Activated CD4-positive, alpha-beta T cell treated with anti-CD3 and anti-CD28 coated beads for 36 hours (primary cell): ENCODE measurements around the gene INVS. TPM values are rescaled to one million over a fixed set of nuclear protein-coding genes. Genes with fewer than 3 reads are reported as not detected.

ENCODE experiments used
- ATAC-seq: fragments of 200-7000 bp; cut with Tn5 transposase; one replicate; pipeline ENCODE4 v1.10.0; 2021; ENCODE audit warnings: mild to moderate bottlenecking, moderate library complexity
- CTCF ChIA-PET: fragments of 350-600 bp; sonication (Branson Sonifier 250); formaldehyde crosslinking; loops from one replicate; lab custom pipeline; 2021; ENCODE audit warnings: antibody characterized with exemption; lab: Charles Lee
- POLR2A ChIA-PET: fragments of 350-600 bp; sonication (Branson Sonifier 250); formaldehyde crosslinking; loops from one replicate; lab custom pipeline; 2021; ENCODE audit warnings: antibody characterized with exemption, inconsistent platforms; lab: Charles Lee
- DNase-seq: peaks from one replicate; pipeline ENCODE4 v3.0.0-alpha.2; 2020
- H3K27ac Mint-ChIP-seq: one replicate; pipeline ENCODE4 v1.8.0; 2021; ENCODE audit warnings: mixed read lengths
- H3K27me3 Mint-ChIP-seq: one replicate; pipeline ENCODE4 v1.8.0; 2021; ENCODE audit warnings: mixed read lengths
- H3K36me3 Mint-ChIP-seq: one replicate; pipeline ENCODE4 v1.8.0; 2021; ENCODE audit warnings: low read depth, mixed read lengths
- H3K4me1 Mint-ChIP-seq: one replicate; pipeline ENCODE4 v1.8.0; 2021; ENCODE audit warnings: mixed read lengths
- H3K4me3 Mint-ChIP-seq: one replicate; pipeline ENCODE4 v1.8.0; 2021; ENCODE audit warnings: mild to moderate bottlenecking, moderate library complexity, mixed read lengths
- H3K9me3 Mint-ChIP-seq: one replicate; pipeline ENCODE4 v1.8.0; 2021; ENCODE audit warnings: low read depth, mixed read lengths
- intact Hi-C, 2 experiments: fragments of 100-400 bp; cut with DNase I in 1 of 2; cut with micrococcal nuclease in 1 of 2; formaldehyde crosslinking; loops; one replicate each; pipeline versions ENCODE4 v1.14.2 to v1.15.1; 2022 to 2024; cut with DNase I, micrococcal nuclease
- total RNA-seq, 2 experiments: library from RNA; stranded (reverse); gene quantifications; one replicate each; pipeline ENCODE4 v1.2.3, GENCODE V29; 2021

Gene INVS
- total RNA-seq, 2 experiments from 2014 or later: 14.1 to 19.3 TPM

GRCh38 chr9:100277166-100277979 lies 178.3 kb downstream of the INVS start:
- peaks cover 3% of the 10 kb centered on the region for H3K4me1 Mint-ChIP-seq
- H3K4me3 Mint-ChIP-seq: no peak overlapping the region
- no peak for DNase-seq
- peaks cover 38% of the 10 kb centered on the region for H3K36me3 Mint-ChIP-seq
- ChIA-PET CTCF (interaction anchor here (0.6 to 1.2 kb wide), 3 partner anchors 129 to 1269 kb away, joined by 3 read pairs; no protein-coding TSS in a partner anchor), POLR2A (no interaction called here)
- no peaks in the 10 kb centered on the region for H3K27me3 Mint-ChIP-seq
- intact Hi-C loops: no loop called here
- ATAC-seq: no peak
- no peak overlapping the region for H3K27ac Mint-ChIP-seq
- H3K9me3 Mint-ChIP-seq: no peaks in the 10 kb centered on the region

DNA sequence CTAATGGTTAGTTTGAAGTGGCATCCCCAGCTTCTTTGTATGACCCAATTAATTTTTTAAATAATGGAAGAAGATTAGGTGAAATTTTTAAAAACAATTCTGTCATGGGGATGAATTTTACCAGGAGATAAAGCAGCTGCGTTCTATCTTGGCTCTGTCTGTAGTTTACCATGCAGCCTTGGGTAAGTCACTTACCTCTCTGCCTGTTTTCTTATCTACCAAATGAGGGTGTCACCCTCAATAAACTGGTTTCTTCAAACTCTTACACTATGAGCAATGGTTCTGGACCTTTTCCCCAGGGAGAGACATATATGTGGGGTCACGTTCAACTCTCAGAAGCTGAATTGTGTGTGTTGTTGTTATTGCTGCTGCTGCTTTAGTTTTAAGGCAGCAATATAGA lies 182.0 kb downstream of the INVS start:
- Mint-ChIP-seq H3K4me3 (no peak overlapping the region), H3K27ac (no peak overlapping the region)
- intact Hi-C loops: no loop called here

DNA sequence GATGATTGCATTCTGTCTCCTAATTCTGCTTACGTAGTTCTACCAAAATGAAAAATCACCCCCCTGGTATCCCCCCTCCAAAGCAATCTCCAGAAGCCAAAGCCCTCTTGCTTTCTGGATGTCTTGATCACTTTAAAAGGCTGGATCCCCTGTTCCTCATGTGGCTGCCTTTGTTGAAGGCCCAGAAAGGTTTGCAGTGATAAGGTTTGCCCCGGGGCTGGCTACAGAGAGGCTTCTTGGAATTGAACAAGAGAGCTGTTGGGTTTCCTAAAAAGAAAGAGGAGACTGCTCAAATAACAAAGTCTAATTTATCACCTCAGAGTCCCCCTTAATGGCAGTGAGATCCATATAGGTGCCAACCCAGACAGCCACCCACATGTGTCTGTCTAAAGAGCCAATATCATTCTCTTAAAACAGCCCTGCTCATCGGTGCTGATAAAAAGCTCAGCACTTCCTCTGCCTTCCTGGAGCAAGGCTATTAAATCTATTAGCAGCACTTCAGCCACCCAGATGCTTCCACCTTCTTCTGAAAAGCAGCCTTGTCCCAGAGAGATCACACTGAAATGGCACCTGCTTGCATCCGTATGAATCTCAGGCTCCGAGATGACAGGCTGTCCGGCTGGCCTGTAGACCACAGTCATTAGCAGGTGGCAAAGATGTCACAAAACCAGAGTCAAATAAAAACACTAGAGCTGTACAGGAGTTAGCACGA lies 182.8 kb downstream of the INVS start:
- POLR2A ChIA-PET: interaction anchor here (0.6 kb wide), 1 partner anchor 30 kb away, joined by 6 read pairs; no protein-coding TSS in a partner anchor
- intact Hi-C loops: no loop called here
- peaks cover 1% of the 10 kb centered on the region for H3K4me1 Mint-ChIP-seq
- no peaks in the 10 kb centered on the region for H3K27me3 Mint-ChIP-seq
- peaks cover 47% of the 10 kb centered on the region for H3K36me3 Mint-ChIP-seq
- H3K9me3 Mint-ChIP-seq: peaks cover 8% of the 10 kb centered on the region
- CTCF ChIA-PET: no interaction called here
- H3K4me3 Mint-ChIP-seq: no peak overlapping the region
- DNase-seq (no peak), ATAC-seq (no peak)
- no peak overlapping the region for H3K27ac Mint-ChIP-seq

More for the DNA sequence above, 182.0 kb downstream of the INVS start:
- CTCF ChIA-PET: interaction anchor here (0.6 to 1.2 kb wide), 3 partner anchors 10 to 215 kb away, joined by 3 to 5 read pairs (median 4); no protein-coding TSS in a partner anchor
- Mint-ChIP-seq H3K27me3 (no peaks in the 10 kb centered on the region), H3K9me3 (peaks cover 6% of the 10 kb centered on the region), H3K4me1 (peaks cover 3% of the 10 kb centered on the region), H3K36me3 (peaks cover 47% of the 10 kb centered on the region)
- no peak for DNase-seq
- ATAC-seq: no peak
- POLR2A ChIA-PET: no interaction called here

DNA sequence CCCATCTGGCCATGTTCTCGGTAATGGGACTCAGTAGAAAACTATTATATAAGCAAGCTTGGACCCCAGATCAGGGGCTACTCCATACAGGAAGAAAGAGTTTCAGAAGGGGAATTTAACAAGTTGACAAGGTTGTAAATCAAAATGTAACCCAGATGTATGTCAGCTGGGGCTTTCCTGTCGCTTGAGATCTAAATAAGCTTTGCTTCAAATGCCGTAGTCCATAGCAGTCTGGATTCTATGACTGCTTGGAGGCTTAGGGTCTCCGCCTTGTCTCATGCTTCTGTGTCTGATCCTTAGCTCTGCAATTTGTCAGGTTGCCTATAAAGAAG lies 183.3 kb downstream of the INVS start:
- POLR2A ChIA-PET: interaction anchor here (0.6 kb wide), 1 partner anchor 31 kb away, joined by 6 read pairs; no protein-coding TSS in a partner anchor
- Mint-ChIP-seq H3K36me3 (peaks cover 48% of the 10 kb centered on the region), H3K9me3 (peaks cover 8% of the 10 kb centered on the region), H3K27ac (no peak overlapping the region), H3K4me3 (no peak overlapping the region), H3K4me1 (no peaks in the 10 kb centered on the region), H3K27me3 (no peaks in the 10 kb centered on the region)
- CTCF ChIA-PET: no interaction called here
- intact Hi-C loops: no loop called here
- no peak for ATAC-seq
- no peak for DNase-seq

DNA sequence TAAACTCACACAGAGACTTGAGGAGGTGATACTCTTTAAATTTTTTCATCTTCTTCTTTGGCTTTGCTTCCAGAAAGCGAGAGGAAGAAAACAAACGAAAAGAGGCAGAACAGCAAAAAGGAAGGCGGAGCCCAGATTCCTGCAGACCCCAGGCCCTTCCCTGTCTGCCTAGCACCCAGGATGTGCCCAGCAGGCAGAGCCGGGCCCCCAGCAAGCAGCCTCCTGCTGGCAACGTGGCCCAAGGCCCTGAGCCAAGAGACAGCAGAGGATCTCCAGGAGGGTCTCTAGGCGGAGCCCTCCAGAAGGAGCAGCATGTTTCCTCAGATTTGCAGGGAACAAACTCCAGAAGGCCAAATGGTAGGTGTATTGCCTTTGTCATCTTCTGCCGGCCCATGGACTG lies 185.2 kb downstream of the INVS start:
- H3K4me3 Mint-ChIP-seq: no peak overlapping the region
- ChIA-PET CTCF (no interaction called here), POLR2A (no interaction called here)
- ATAC-seq (no peak), DNase-seq (no peak)
- H3K36me3 Mint-ChIP-seq: peaks cover 54% of the 10 kb centered on the region
- intact Hi-C loops: no loop called here
- no peaks in the 10 kb centered on the region for H3K4me1 Mint-ChIP-seq
- H3K27ac Mint-ChIP-seq: no peak overlapping the region
- H3K27me3 Mint-ChIP-seq: no peaks in the 10 kb centered on the region
- peaks cover 12% of the 10 kb centered on the region for H3K9me3 Mint-ChIP-seq

GRCh38 chr9:100285080-100285479 lies 186.0 kb downstream of the INVS start:
- no peak overlapping the region for H3K27ac Mint-ChIP-seq
- no peaks in the 10 kb centered on the region for H3K4me1 Mint-ChIP-seq
- intact Hi-C loops: no loop called here
- peaks cover 12% of the 10 kb centered on the region for H3K9me3 Mint-ChIP-seq
- ChIA-PET POLR2A (no interaction called here), CTCF (no interaction called here)
- H3K36me3 Mint-ChIP-seq: peaks cover 62% of the 10 kb centered on the region
- H3K27me3 Mint-ChIP-seq: no peaks in the 10 kb centered on the region
- ATAC-seq: no peak
- no peak overlapping the region for H3K4me3 Mint-ChIP-seq
- DNase-seq: no peak

DNA sequence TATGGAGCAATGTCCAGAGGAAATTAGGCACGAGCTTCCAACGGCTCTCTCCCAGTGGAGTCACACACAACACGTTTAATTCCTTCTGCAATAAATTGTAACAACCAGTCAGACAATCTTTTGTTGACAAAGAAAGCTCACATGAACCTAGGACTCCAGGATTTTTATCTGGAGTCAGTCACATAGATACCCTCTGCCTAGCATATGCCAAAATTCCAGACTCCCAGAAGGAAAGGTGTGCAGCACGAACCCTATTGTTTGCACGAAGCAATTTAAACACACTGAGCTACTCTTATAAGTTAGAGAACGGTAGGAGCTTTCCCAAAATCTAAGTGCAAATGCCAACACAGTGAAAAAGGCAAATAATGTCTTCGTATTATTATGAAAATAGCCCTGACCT lies 186.6 kb downstream of the INVS start:
- Mint-ChIP-seq H3K36me3 (peaks cover 62% of the 10 kb centered on the region), H3K27ac (no peak overlapping the region), H3K27me3 (no peaks in the 10 kb centered on the region), H3K9me3 (peaks cover 12% of the 10 kb centered on the region), H3K4me1 (no peaks in the 10 kb centered on the region), H3K4me3 (no peak overlapping the region)
- ATAC-seq (no peak), DNase-seq (no peak)
- CTCF ChIA-PET: no interaction called here
- POLR2A ChIA-PET: no interaction called here
- intact Hi-C loops: no loop called here

- DNase-seq (no peak), ATAC-seq (no peak)
- Mint-ChIP-seq H3K27me3 (no peaks in the 10 kb centered on the region), H3K4me3 (no peak overlapping the region), H3K36me3 (peaks cover 62% of the 10 kb centered on the region), H3K4me1 (no peaks in the 10 kb centered on the region), H3K9me3 (peaks cover 12% of the 10 kb centered on the region), H3K27ac (no peak overlapping the region)
- ChIA-PET POLR2A (no interaction called here), CTCF (no interaction called here)
- intact Hi-C loops: no loop called here
Measured at GRCh38 chr9:100286257-100286656, 187.2 kb downstream of the INVS start.

- Mint-ChIP-seq H3K27me3 (no peaks in the 10 kb centered on the region), H3K27ac (no peak overlapping the region), H3K36me3 (peaks cover 62% of the 10 kb centered on the region), H3K9me3 (peaks cover 12% of the 10 kb centered on the region), H3K4me1 (no peaks in the 10 kb centered on the region), H3K4me3 (no peak overlapping the region)
- ChIA-PET CTCF (no interaction called here), POLR2A (no interaction called here)
- ATAC-seq (no peak), DNase-seq (no peak)
- intact Hi-C loops: no loop called here
Measured at GRCh38 chr9:100287186-100287585, 188.1 kb downstream of the INVS start.

DNA sequence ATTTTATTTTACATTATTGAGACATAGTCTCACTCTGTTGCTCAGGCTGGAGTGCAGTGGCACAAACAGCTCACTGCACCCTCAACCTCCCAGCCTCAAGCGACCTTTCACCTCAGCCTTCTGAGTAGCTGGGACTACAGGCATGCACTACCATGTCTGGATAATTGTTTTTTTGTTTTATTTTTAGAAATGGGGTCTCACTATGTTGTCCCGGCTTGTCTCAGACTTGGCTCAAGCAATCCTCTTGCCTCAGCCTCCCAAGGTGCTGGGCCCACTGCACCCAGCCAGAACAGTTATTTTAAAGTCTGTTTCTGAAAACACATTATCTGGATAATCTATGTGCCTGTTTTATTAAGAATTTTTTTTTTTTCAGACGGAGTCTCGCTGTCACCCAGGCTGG lies 191.7 kb downstream of the INVS start:
- POLR2A ChIA-PET: no interaction called here
- ATAC-seq: no peak
- H3K4me3 Mint-ChIP-seq: no peak overlapping the region

DNA sequence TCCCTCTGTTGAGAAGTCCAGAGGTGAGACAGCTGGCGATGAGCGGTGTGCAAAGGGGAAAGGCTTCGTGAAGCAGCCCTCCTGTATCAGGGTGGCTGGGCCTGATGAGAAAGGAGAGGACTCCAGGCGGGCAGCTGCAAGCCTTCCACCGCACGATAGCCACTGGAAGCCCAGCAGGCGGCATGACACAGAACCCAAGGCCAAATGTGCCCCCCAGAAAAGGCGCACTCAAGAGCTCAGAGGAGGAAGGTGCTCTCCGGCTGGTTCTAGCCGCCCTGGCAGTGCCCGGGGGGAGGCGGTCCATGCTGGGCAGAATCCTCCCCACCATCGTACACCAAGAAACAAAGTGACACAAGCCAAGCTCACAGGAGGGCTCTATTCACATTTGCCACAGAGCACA lies 193.4 kb downstream of the INVS start:
- ATAC-seq (no peak), DNase-seq (no peak)
- CTCF ChIA-PET: no interaction called here
- H3K4me1 Mint-ChIP-seq: no peaks in the 10 kb centered on the region
- H3K36me3 Mint-ChIP-seq: peaks cover 34% of the 10 kb centered on the region
- no peak overlapping the region for H3K4me3 Mint-ChIP-seq
- POLR2A ChIA-PET: no interaction called here
- H3K27me3 Mint-ChIP-seq: no peaks in the 10 kb centered on the region
- intact Hi-C loops: no loop called here
- H3K9me3 Mint-ChIP-seq: peaks cover 4% of the 10 kb centered on the region
- H3K27ac Mint-ChIP-seq: no peak overlapping the region

More for the DNA sequence above, 191.7 kb downstream of the INVS start:
- Mint-ChIP-seq H3K27me3 (no peaks in the 10 kb centered on the region), H3K27ac (no peak overlapping the region), H3K36me3 (peaks cover 44% of the 10 kb centered on the region), H3K9me3 (peaks cover 6% of the 10 kb centered on the region), H3K4me1 (no peaks in the 10 kb centered on the region)
- intact Hi-C loops: no loop called here
- CTCF ChIA-PET: no interaction called here
- no peak for DNase-seq

DNA sequence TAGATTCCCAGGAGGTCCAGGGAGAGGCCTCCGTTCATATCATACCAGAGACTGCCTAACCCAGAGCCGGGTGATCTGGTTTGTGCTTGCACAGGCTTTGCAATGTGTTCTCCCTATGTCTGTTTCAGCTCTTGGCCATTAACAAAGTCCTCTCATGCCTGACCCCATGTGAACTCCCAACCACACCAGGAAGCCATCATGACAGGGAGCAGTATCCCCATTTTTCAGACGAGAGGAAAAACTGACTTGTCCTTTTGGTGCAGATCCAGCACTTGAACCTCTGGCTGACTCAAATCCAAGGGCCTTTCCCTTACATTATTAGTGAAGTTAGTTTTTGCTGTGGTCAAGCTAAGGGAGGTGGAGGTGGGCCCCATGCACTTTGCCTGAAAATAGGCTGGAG lies 195.3 kb downstream of the INVS start:
- ATAC-seq (no peak), DNase-seq (no peak)
- Mint-ChIP-seq H3K27ac (no peak overlapping the region), H3K9me3 (no peaks in the 10 kb centered on the region), H3K36me3 (peaks cover 19% of the 10 kb centered on the region), H3K4me3 (no peak overlapping the region), H3K27me3 (no peaks in the 10 kb centered on the region), H3K4me1 (no peaks in the 10 kb centered on the region)
- intact Hi-C loops: no loop called here
- POLR2A ChIA-PET: no interaction called here
- CTCF ChIA-PET: no interaction called here
